Measurements from ENCODE around the gene LIPT2. TPM values are rescaled to one million over a fixed set of nuclear protein-coding genes. Genes with fewer than 3 reads are reported as not detected.

LIPT2 gene
- total and polyA plus RNA-seq, 12 donors = 0.93 to 3.8 (median 1.6) TPM

- ATAC-seq (peak in 1 of 8 donors; percentile 67), DNase-seq (no peak)
- no peak overlapping the region for H3K4me3 ChIP-seq
- TF ChIP-seq, protein P1, sequence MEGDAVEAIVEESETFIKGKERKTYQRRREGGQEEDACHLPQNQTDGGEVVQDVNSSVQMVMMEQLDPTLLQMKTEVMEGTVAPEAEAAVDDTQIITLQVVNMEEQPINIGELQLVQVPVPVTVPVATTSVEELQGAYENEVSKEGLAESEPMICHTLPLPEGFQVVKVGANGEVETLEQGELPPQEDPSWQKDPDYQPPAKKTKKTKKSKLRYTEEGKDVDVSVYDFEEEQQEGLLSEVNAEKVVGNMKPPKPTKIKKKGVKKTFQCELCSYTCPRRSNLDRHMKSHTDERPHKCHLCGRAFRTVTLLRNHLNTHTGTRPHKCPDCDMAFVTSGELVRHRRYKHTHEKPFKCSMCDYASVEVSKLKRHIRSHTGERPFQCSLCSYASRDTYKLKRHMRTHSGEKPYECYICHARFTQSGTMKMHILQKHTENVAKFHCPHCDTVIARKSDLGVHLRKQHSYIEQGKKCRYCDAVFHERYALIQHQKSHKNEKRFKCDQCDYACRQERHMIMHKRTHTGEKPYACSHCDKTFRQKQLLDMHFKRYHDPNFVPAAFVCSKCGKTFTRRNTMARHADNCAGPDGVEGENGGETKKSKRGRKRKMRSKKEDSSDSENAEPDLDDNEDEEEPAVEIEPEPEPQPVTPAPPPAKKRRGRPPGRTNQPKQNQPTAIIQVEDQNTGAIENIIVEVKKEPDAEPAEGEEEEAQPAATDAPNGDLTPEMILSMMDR (IDR thresholded peaks at IDR 0.05) = no peak
- peaks cover 0 to 11% (median 0%) of the 10 kb centered on the region in 9 donors for H3K4me1 ChIP-seq
- no peaks in the 10 kb centered on the region for H3K27me3 ChIP-seq
- H3K27ac ChIP-seq = no peak overlapping the region
- intact Hi-C loops (cut with DNase I) = no loop called here
- no peaks in the 10 kb centered on the region for H3K36me3 ChIP-seq
- 79 to 82% methylated on average over 3 of the region's 3 CpGs for WGBS, 2 donors
- peaks cover 0 to 3% (median 0%) of the 10 kb centered on the region in 11 donors for H3K9me3 ChIP-seq
Observed at GRCh38 chr11:74442636-74443035, 50.9 kb downstream of the LIPT2 start.

Other genes starting within 250 kb of the LIPT2 start
- gene P4HA3, start 182.1 kb downstream of the LIPT2 start, total RNA-seq = under 1 TPM in 4 of 10 donors, not detected in 6; 0.13 to 0.76 (median 0.29) TPM
- under 1 TPM; 0.15 to 0.59 TPM for gene P4HA3, start 182.1 kb downstream of the LIPT2 start, polyA plus RNA-seq
- 1 to 10 TPM in 8 of 10 donors, under 1 TPM in 2; 0.91 to 2.5 (median 1.7) TPM for gene PGM2L1, start 95.3 kb downstream of the LIPT2 start, total RNA-seq
- gene PGM2L1, start 95.3 kb downstream of the LIPT2 start, polyA plus RNA-seq = 1 to 10 TPM in 1 of 2 donors, under 1 TPM in 1; 0.81 to 1.0 TPM
- 1 to 10 TPM; 1.3 to 7.1 (median 3.0) TPM for gene KCNE3, start 26.2 kb downstream of the LIPT2 start, total RNA-seq
- gene KCNE3, start 26.2 kb downstream of the LIPT2 start, polyA plus RNA-seq = 1 to 10 TPM; 1.2 to 2.3 TPM
- 1 to 10 TPM; 5.2 to 8.8 (median 8.2) TPM for gene POLD3, start 98.9 kb upstream of the LIPT2 start, total RNA-seq
- gene POLD3, start 98.9 kb upstream of the LIPT2 start, polyA plus RNA-seq = 1 to 10 TPM; 4.7 to 6.5 TPM
- 10 to 100 TPM in 3 of 10 donors, 1 to 10 TPM in 6, under 1 TPM in 1; 1.00 to 19.7 (median 6.7) TPM for gene CHRDL2, start 237.7 kb upstream of the LIPT2 start, total RNA-seq
- 1 to 10 TPM; 4.0 to 8.4 TPM for gene CHRDL2, start 237.7 kb upstream of the LIPT2 start, polyA plus RNA-seq

All from heart right ventricle (tissue), 16 donors.